NB4 (cell line): ENCODE results near the gene IPO8.

ENCODE experiments used
- CTCF ChIP-seq: IDR thresholded peaks from one replicate; pipeline ENCODE4 v1.5.1; 2012; ENCODE audit warnings: low read depth, low read length
- MAX ChIP-seq: IDR thresholded peaks from 2 replicates; pipeline ENCODE4 v1.6.1; 2011; ENCODE audit warnings: low read depth, low read length
- MYC ChIP-seq: IDR thresholded peaks from 2 replicates; pipeline ENCODE4 v1.6.1; 2011; ENCODE audit warnings: low read depth, low read length
- POLR2A ChIP-seq: IDR thresholded peaks from 2 replicates; pipeline ENCODE4 v1.6.1; 2011; ENCODE audit warnings: mild to moderate bottlenecking; ENCODE audit not compliant: insufficient read length; ENCODE audit errors: extremely low read depth

- TF ChIP-seq CTCF (no peak), MAX (no peak), POLR2A (no peak), MYC (no peak)
These were observed 78.2 kb downstream of the IPO8 start for GRCh38 chr12:30617346-30618016.
